GM23338 (cell line): ENCODE data around the gene PKP3.

ENCODE experiments used
- CREB1 ChIP-seq: fragments of 250-450 bp; sonication (Bioruptor Pico); IDR thresholded peaks from 2 replicates; pipeline ENCODE4 v1.5.0; 2020; ENCODE audit warnings: low read depth, mild to moderate bottlenecking, moderate library complexity
- EZH2 ChIP-seq: fragments of 200-600 bp; sonication (generic); IDR thresholded peaks from one replicate; pipeline ENCODE4 v1.8.0; 2017; ENCODE audit warnings: antibody characterized with exemption, mild to moderate bottlenecking, low read depth; ENCODE audit not compliant: unreplicated experiment
- EZH2phosphoT487 ChIP-seq: fragments of 200-600 bp; sonication (generic); IDR thresholded peaks from one replicate; pipeline ENCODE4 v1.8.1; 2018; ENCODE audit warnings: antibody characterized with exemption; ENCODE audit not compliant: unreplicated experiment
- JUNB ChIP-seq: IDR thresholded peaks from one replicate; pipeline ENCODE4 v1.6.1; 2016; ENCODE audit warnings: antibody characterized with exemption; ENCODE audit not compliant: unreplicated experiment
- NANOG ChIP-seq: IDR thresholded peaks from 2 replicates; pipeline ENCODE4 v1.6.1; 2016; ENCODE audit warnings: antibody characterized with exemption, borderline replicate concordance
- POLR2AphosphoS5 ChIP-seq: IDR thresholded peaks from 2 replicates; pipeline ENCODE4 v1.6.1; 2016; ENCODE audit warnings: antibody characterized with exemption, low read depth
- STAT1 ChIP-seq: IDR thresholded peaks from one replicate; pipeline ENCODE4 v1.6.1; 2016; ENCODE audit warnings: antibody characterized with exemption; ENCODE audit not compliant: unreplicated experiment
- ZNF114 ChIP-seq: fragments of 250-450 bp; sonication (Bioruptor Pico); IDR thresholded peaks from 2 replicates; pipeline ENCODE4 v1.5.0; 2020; ENCODE audit warnings: mild to moderate bottlenecking, moderate library complexity
- ZNF331 ChIP-seq: fragments of 250-450 bp; sonication (Bioruptor Pico); IDR thresholded peaks from 2 replicates; pipeline ENCODE4 v1.5.0; 2020; ENCODE audit warnings: low read depth, mild to moderate bottlenecking, moderate library complexity
- TF ChIP-seq, protein P1 (sequence below), 2 experiments: fragments of 200-600 bp in 1 of 2; sonication (generic) in 1 of 2; conservative IDR thresholded peaks; 2 replicates each; pipeline versions ENCODE4 v1.5.1 to v1.6.1; 2016 to 2017; ENCODE audit warnings: antibody characterized with exemption in 2 of 2, low read depth in 2 of 2, mild to moderate bottlenecking in 2 of 2, moderate library complexity in 1 of 2
- TF ChIP-seq, protein P2 (sequence below): IDR thresholded peaks from one replicate; pipeline ENCODE4 v1.6.1; 2018; ENCODE audit warnings: antibody characterized with exemption; ENCODE audit not compliant: unreplicated experiment
- TF ChIP-seq, protein P3 (sequence below): fragments of 250-450 bp; sonication (Bioruptor Pico); IDR thresholded peaks from 2 replicates; pipeline ENCODE4 v1.5.0; 2020; ENCODE audit warnings: mild to moderate bottlenecking, moderate library complexity
- TF ChIP-seq, protein P4 (sequence below): IDR thresholded peaks from 2 replicates; pipeline ENCODE4 v1.6.1; 2016; ENCODE audit warnings: antibody characterized with exemption

DNA sequence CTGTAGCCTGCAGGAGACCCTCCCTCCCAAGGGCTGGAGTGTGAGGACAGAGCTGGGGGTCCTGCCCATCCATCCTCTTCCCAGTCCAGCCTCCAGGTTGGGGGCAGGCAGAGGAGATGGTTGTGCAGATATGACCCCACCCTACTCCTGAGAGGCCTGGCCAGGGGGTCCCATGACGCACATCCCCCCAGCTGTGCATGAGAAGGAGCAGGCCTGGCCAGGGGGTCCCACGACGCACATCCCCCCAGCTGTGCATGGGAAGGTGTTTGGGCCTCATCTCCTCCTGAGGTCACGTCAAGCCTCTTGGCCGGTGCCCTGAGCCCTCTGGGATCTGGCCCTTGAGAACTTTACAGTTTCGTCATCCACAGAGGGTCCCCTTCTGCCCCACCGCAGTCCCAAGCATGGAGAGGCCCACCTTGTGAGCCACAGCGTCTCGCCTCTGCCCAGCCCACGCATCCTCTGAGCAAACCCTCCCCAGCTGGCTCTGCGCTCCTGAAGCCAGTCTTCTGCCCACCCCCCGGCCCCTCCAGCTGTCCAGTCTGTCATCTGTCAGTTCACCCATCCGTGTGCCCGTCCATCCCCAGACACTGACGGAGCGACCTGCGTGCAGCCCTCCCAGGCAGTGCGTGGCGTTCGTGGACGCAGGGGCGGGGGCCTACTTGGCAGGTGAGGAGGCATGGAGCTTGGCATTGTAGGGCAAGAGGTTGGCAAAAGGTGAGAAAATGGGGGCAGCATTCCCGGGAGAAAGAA is 45.5 kb downstream of the PKP3 start:
- TF ChIP-seq, protein P1, sequence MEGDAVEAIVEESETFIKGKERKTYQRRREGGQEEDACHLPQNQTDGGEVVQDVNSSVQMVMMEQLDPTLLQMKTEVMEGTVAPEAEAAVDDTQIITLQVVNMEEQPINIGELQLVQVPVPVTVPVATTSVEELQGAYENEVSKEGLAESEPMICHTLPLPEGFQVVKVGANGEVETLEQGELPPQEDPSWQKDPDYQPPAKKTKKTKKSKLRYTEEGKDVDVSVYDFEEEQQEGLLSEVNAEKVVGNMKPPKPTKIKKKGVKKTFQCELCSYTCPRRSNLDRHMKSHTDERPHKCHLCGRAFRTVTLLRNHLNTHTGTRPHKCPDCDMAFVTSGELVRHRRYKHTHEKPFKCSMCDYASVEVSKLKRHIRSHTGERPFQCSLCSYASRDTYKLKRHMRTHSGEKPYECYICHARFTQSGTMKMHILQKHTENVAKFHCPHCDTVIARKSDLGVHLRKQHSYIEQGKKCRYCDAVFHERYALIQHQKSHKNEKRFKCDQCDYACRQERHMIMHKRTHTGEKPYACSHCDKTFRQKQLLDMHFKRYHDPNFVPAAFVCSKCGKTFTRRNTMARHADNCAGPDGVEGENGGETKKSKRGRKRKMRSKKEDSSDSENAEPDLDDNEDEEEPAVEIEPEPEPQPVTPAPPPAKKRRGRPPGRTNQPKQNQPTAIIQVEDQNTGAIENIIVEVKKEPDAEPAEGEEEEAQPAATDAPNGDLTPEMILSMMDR (conservative IDR thresholded peaks at IDR 0.05; ENCODE audit: low read depth in 2 of 2) = no peak
- TF ChIP-seq POLR2AphosphoS5 = no peak
- TF ChIP-seq, protein P2, sequence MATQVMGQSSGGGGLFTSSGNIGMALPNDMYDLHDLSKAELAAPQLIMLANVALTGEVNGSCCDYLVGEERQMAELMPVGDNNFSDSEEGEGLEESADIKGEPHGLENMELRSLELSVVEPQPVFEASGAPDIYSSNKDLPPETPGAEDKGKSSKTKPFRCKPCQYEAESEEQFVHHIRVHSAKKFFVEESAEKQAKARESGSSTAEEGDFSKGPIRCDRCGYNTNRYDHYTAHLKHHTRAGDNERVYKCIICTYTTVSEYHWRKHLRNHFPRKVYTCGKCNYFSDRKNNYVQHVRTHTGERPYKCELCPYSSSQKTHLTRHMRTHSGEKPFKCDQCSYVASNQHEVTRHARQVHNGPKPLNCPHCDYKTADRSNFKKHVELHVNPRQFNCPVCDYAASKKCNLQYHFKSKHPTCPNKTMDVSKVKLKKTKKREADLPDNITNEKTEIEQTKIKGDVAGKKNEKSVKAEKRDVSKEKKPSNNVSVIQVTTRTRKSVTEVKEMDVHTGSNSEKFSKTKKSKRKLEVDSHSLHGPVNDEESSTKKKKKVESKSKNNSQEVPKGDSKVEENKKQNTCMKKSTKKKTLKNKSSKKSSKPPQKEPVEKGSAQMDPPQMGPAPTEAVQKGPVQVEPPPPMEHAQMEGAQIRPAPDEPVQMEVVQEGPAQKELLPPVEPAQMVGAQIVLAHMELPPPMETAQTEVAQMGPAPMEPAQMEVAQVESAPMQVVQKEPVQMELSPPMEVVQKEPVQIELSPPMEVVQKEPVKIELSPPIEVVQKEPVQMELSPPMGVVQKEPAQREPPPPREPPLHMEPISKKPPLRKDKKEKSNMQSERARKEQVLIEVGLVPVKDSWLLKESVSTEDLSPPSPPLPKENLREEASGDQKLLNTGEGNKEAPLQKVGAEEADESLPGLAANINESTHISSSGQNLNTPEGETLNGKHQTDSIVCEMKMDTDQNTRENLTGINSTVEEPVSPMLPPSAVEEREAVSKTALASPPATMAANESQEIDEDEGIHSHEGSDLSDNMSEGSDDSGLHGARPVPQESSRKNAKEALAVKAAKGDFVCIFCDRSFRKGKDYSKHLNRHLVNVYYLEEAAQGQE = no peak
- no peak for TF ChIP-seq EZH2
- TF ChIP-seq, protein P3, sequence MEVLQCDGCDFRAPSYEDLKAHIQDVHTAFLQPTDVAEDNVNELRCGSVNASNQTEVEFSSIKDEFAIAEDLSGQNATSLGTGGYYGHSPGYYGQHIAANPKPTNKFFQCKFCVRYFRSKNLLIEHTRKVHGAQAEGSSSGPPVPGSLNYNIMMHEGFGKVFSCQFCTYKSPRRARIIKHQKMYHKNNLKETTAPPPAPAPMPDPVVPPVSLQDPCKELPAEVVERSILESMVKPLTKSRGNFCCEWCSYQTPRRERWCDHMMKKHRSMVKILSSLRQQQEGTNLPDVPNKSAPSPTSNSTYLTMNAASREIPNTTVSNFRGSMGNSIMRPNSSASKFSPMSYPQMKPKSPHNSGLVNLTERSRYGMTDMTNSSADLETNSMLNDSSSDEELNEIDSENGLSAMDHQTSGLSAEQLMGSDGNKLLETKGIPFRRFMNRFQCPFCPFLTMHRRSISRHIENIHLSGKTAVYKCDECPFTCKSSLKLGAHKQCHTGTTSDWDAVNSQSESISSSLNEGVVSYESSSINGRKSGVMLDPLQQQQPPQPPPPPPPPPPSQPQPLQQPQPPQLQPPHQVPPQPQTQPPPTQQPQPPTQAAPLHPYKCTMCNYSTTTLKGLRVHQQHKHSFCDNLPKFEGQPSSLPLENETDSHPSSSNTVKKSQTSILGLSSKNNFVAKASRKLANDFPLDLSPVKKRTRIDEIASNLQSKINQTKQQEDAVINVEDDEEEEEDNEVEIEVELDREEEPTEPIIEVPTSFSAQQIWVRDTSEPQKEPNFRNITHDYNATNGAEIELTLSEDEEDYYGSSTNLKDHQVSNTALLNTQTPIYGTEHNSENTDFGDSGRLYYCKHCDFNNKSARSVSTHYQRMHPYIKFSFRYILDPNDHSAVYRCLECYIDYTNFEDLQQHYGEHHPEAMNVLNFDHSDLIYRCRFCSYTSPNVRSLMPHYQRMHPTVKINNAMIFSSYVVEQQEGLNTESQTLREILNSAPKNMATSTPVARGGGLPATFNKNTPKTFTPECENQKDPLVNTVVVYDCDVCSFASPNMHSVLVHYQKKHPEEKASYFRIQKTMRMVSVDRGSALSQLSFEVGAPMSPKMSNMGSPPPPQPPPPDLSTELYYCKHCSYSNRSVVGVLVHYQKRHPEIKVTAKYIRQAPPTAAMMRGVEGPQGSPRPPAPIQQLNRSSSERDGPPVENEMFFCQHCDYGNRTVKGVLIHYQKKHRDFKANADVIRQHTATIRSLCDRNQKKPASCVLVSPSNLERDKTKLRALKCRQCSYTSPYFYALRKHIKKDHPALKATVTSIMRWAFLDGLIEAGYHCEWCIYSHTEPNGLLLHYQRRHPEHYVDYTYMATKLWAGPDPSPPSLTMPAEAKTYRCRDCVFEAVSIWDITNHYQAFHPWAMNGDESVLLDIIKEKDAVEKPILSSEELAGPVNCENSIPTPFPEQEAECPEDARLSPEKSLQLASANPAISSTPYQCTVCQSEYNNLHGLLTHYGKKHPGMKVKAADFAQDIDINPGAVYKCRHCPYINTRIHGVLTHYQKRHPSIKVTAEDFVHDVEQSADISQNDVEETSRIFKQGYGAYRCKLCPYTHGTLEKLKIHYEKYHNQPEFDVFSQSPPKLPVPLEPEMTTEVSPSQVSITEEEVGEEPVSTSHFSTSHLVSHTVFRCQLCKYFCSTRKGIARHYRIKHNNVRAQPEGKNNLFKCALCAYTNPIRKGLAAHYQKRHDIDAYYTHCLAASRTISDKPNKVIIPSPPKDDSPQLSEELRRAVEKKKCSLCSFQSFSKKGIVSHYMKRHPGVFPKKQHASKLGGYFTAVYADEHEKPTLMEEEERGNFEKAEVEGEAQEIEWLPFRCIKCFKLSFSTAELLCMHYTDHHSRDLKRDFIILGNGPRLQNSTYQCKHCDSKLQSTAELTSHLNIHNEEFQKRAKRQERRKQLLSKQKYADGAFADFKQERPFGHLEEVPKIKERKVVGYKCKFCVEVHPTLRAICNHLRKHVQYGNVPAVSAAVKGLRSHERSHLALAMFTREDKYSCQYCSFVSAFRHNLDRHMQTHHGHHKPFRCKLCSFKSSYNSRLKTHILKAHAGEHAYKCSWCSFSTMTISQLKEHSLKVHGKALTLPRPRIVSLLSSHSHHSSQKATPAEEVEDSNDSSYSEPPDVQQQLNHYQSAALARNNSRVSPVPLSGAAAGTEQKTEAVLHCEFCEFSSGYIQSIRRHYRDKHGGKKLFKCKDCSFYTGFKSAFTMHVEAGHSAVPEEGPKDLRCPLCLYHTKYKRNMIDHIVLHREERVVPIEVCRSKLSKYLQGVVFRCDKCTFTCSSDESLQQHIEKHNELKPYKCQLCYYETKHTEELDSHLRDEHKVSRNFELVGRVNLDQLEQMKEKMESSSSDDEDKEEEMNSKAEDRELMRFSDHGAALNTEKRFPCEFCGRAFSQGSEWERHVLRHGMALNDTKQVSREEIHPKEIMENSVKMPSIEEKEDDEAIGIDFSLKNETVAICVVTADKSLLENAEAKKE = no peak
- TF ChIP-seq JUNB = no peak
- no peak for TF ChIP-seq EZH2phosphoT487
- TF ChIP-seq CREB1 (CRISPR knock-in tag) = no peak
- TF ChIP-seq STAT1 = no peak
- TF ChIP-seq ZNF331 = no peak
- TF ChIP-seq, protein P4, sequence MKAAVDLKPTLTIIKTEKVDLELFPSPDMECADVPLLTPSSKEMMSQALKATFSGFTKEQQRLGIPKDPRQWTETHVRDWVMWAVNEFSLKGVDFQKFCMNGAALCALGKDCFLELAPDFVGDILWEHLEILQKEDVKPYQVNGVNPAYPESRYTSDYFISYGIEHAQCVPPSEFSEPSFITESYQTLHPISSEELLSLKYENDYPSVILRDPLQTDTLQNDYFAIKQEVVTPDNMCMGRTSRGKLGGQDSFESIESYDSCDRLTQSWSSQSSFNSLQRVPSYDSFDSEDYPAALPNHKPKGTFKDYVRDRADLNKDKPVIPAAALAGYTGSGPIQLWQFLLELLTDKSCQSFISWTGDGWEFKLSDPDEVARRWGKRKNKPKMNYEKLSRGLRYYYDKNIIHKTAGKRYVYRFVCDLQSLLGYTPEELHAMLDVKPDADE = no peak
- TF ChIP-seq ZNF114 (CRISPR knock-in tag) = no peak
- TF ChIP-seq NANOG = no peak
